Middle frontal gyrus (tissue), 1 donor: ENCODE measurements around the gene HBD.

ENCODE experiments used
- DNase-seq: peaks from one replicate; pipeline ENCODE4 v3.0.0-alpha.2; 2015; ENCODE audit warnings: low spot score; ENCODE audit errors: extremely low spot score

HBD gene

GRCh38 chr11:5192738-5193137, 41.5 kb downstream of the HBD start:
- no peak for DNase-seq

GRCh38 chr11:5188201-5188600, 46.1 kb downstream of the HBD start:
- no peak for DNase-seq
